ENCODE results near the gene NOTUM. TPM values are rescaled to one million over a fixed set of nuclear protein-coding genes. Genes with fewer than 3 reads are reported as not detected.
A peak's percentile ranks its signal among the peaks of the same experiment; 100 is the strongest.

The NOTUM gene
- total RNA-seq, 4 donors from 2014 or later, result not detected

GRCh38 chr17:81976332-81977210 lies 15.6 kb upstream of the NOTUM start:
- DNase-seq (ENCODE audit: low spot score), result no peak
- TF ChIP-seq CTCF (IDR thresholded peaks at IDR 0.05), result no peak
- peak; percentile 21 for ATAC-seq (ENCODE audit: low FRiP score)

- no peak for TF ChIP-seq CTCF (IDR thresholded peaks at IDR 0.05)
- no peak for DNase-seq (ENCODE audit: low spot score)
- ATAC-seq (ENCODE audit: low FRiP score), result no peak
These were observed 12.4 kb upstream of the NOTUM start for GRCh38 chr17:81973432-81973831.

- no peak for TF ChIP-seq CTCF (IDR thresholded peaks at IDR 0.05)
- DNase-seq (ENCODE audit: low spot score) (no peak), ATAC-seq (ENCODE audit: low FRiP score) (no peak)
These were observed 8.1 kb upstream of the NOTUM start for GRCh38 chr17:81968850-81969812.

- no peak for DNase-seq (ENCODE audit: low spot score)
These were observed 7.4 kb upstream of the NOTUM start for GRCh38 chr17:81968396-81968745.

GRCh38 chr17:81967533-81968395 lies 6.8 kb upstream of the NOTUM start:
- DNase-seq (ENCODE audit: low spot score) (no peak), ATAC-seq (ENCODE audit: low FRiP score) (peak; percentile 37)
- no peak for TF ChIP-seq CTCF (IDR thresholded peaks at IDR 0.05)

More at GRCh38 chr17:81968396-81968745, 7.4 kb upstream of the NOTUM start:
- TF ChIP-seq CTCF (IDR thresholded peaks at IDR 0.05), result no peak
- no peak for ATAC-seq (ENCODE audit: low FRiP score)

GRCh38 chr17:81967244-81967532 lies 6.2 kb upstream of the NOTUM start:
- no peak for TF ChIP-seq CTCF (IDR thresholded peaks at IDR 0.05)
- no peak for DNase-seq (ENCODE audit: low spot score)
- no peak for ATAC-seq (ENCODE audit: low FRiP score)
